ENCODE results near the gene MORN5.

MORN5 gene

GRCh38 chr9:122192914-122193525 is 33.3 kb downstream of the MORN5 start:
- no peak for DNase-seq

GRCh38 chr9:122193651-122194050 is 33.9 kb downstream of the MORN5 start:
- no peak for DNase-seq

DNA sequence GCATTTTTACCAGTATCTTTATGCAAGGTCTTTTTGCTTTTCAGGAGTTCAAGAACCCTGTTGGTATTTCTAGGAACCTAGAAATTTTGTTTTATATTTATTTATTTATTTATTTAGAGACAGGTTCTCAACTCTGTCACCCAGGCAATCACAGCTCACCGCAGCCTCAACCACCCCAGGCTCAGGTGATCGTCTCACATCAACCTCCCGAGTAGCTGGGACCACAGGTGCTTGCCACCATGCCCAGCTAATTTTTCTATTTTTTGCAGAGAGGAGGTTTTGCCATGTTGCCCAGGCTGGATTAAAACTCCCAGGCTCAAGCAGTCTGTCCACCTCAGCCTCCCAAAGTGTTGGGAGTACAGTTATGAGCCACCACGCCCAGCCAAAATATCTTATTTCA is 36.2 kb downstream of the MORN5 start:
- DNase-seq: no peak

DNA sequence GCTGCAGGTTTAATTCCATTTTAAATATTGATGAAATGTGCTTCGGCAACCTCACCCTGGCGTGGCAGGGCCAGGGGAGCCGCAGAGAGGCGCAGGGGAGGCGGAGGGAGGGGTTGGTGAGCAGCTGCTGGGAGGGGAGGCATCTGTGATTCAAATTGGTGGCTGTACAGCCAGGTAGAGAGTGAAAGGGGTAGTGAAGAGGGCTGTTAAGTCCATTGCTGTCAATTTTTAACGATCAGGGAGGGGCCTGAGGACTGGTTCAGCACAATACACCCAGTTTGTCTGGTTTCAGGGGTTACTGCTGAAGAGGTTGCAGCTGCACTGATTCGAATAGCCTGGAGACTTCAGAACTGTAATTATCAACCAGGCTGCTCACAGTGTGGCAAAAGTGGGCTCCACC is 37.7 kb downstream of the MORN5 start:
- DNase-seq: peak; percentile 15

DNA sequence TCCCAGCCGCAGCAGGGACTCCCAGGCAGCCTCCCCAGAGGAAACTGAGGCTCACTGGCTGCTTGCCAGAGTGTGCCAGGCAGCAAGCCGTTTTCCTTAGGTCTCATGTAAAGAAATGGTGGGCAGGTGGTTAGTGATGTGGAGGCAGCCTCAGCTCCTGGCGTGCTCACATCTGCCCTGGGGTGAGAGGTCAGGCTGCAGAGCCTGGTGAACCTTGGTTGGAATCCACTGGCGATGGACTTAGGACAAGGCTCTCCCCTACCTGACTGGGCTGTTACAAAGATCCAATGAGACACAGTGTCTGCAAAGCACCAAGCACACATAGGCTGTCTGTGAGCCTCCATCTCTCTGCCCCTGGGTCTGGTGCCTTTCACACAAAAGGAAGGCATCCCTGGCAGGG is 38.2 kb downstream of the MORN5 start:
- no peak for DNase-seq

DNA sequence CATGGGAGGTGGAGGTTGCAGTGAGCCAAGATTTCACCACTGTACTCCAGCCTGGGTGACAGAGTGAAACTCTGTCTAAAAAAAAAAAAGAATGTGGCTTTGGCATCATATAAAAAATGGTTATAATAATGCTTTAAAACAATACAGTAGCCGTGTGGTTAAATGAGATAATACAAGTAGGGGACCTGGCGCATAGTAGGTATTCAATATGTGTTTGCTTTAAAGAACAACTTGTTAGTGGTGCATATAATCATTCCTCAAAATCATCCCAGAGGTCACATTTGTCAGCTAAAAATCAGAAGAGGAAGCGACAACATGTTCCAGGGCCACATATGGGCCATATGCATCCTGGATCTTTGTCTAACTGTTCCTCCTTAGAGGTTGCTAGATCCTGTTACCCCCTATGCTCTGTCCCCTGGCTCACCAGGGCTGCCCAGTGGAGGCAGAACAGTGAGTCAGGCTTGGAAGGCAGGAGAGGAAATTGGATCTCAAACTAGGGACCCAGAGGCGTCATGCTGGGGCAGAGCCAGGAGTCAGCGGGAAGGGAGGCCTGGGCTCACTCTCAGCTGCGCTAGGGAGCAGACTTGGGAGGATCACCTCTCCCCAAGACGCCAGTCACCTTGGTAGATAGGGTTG is 41.4 kb downstream of the MORN5 start:
- no peak for DNase-seq

DNA sequence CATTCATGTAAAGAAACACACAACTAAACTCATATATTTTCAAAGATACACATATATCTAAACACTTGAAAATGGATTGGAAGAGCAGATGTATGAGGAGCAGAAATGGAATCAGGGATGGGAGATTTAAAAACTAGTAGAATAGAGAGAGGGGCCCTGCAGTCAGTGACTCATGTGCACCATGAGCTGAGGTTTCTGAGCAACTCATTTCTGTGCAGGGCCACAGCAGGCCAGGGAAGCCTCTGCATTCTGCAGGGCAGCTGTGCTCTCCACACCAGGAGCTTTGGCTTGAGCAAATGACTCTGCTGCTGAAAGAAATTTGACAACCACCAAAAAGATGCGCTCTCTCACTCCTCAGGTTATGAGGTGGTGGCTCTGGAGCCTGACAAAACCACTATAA is 41.9 kb downstream of the MORN5 start:
- no peak for DNase-seq

DNA sequence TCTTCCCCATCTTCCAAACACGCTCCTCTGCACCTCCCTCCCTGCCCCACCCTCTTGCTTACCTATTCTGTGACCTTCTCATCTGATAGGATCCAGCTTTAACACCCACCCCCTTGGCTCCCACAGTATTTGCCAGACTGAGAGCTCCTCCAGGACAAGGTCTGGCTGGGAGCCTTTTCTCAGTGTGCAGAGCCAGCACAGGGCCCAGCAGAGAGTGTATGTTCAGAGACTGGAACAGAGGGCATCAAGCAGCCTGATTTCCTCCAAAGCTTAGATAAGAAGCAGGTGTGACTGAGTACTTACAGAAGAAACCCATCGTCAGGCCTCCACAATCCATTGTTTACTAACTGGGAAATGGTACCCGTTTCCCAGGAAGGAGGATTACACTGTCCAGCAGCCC is 42.4 kb downstream of the MORN5 start:
- no peak for DNase-seq

GRCh38 chr9:122204055-122204454 is 44.3 kb downstream of the MORN5 start:
- DNase-seq: no peak

- no peak for DNase-seq
Observed at GRCh38 chr9:122204491-122204890, 44.8 kb downstream of the MORN5 start.

- no peak for DNase-seq
Observed at GRCh38 chr9:122205176-122205575, 45.5 kb downstream of the MORN5 start.

DNA sequence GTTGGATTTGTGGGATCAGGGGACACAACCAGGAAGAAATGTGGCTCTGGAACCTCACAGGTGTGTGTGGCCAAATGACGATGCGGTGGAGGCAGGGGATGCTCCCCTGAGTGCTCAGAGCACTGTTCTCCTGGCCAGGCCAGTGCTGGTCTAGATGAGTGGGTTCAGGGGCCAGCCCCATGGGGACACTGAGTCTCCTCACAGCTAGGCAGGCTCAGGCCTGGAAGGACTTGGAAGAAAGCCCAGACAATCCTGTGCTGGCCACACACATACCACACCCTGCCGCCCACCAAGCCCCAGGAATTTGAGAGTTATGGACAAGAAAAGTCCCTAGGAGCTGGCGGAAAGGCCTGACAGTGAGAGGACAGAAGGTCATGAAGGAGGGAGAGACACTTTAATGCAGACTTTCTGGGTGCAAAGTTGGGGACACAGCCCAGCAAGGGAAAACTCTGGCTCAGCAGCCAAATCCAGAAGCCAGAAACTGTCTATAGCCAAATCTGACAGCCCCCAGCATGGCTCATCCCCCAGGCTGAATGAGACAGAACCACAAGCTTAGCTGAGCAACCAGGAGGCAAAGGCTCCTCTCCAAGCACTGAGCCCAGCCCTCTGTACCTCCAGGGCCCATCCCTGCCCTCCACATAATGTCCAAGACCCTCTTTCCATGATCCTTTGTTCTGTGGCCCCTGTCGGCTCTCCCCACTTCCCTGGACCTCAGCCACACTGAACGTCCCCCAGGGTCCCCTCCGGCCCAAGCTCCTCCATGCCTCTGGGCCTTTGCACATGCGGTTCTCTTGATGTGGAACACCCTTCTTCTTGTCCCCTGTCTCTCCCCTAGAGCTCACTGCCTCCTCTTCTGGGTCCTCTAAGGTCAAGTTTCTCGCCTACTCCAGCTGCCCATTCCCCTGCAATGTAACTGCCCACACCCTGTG is 46.7 kb downstream of the MORN5 start:
- DNase-seq: no peak

- DNase-seq: no peak
Observed at GRCh38 chr9:122207096-122207495, 47.4 kb downstream of the MORN5 start.

DNA sequence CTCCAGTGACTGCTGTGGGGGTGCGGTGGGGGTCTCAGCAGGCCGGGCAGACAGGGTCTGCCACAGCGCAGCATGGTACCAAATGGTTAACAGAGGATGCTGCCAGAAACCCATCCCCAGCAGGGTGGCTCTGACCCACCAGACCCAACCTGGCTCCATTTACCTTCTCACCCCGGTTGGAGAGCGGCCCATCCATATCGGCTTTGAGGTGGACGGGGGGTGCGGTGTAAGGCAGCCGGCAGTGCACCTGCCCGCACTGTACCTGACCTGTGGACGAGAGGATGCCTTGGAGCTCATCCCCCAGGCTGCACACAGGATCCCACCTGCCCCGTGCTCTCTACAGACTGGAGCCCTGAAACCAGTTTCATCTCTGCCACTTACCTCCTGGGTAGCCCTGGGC is 49.7 kb downstream of the MORN5 start:
- DNase-seq: no peak

DNA sequence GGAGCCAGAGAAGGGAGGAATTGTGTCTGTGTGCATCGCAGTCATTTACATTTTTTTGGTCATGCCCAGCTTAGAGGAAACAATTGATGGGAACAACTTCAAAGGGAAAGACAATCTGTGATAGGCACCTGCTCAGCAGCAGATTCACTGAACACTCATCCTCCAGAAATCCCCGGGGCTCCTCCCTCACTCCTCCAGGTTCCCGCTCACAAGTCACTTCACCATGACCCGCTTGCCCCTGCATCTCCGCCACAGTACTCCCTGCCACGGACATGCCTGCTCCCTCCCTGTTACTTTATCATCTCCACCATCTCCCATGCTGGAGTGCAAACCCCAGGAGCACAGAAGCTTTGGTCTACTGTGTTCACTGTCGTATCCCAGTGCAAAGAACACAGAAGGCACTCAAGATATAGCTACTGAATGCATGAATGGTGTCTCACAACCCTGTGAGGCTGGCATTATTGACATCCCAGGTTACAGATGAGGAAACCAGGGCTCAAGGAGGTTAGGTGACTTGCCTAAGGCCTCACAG is 52.8 kb downstream of the MORN5 start:
- no peak for DNase-seq

GRCh38 chr9:122213102-122213588 is 53.4 kb downstream of the MORN5 start:
- no peak for DNase-seq

- DNase-seq: peak; percentile 55
Observed at GRCh38 chr9:122213589-122214413, 54.1 kb downstream of the MORN5 start.

- no peak for DNase-seq
Observed at GRCh38 chr9:122214507-122214906, 54.8 kb downstream of the MORN5 start.

DNA sequence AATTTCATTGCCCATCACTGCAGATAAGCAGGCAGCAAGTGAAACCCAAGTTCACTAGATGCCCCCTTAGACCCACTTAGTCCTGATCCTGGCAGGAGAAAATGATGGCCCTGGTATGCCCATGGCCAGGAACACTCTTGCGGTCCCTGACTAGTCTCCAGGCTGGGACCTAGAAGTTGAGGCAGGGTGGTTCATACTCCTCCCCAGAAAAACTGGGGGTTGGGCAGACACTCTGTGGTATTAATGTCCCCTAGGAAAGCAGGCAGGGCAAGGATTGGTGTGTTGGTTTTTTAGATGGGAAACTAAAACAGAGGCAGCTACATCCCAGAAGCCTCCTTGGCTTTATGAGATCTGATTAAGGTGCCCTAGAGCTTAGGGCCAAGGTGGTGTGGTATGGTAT is 56.0 kb downstream of the MORN5 start:
- DNase-seq: no peak

DNA sequence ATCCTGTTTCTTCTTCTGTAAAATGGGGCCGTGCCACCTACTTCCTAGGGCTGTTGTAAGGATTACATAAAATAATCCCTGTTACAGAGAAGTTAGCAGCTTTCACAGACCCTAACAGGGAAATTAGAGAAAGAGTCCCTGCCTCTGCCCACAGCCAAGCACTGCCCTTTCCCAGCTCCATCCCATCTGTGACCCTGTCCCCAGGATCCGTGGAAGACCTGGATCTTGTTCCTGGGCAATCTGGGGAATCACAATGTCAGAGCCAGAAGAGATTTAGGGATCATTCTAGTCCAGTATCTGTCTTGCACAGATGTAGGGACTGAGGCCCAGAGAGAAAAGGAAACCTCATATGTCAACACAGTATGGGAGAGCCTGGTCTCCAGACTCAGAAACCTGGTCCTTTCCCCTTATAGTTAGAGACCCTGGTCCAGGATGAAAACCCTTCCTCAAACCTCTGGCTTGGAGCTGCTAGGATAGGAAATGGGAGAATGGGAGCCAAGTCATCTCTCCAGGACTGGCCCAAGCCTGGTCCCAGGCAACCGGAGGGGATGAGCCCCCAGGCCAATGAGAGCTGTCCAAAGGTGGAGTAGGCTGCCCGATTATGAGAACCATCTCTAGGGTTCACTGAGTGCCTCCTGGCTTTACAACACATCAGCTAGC is 56.6 kb downstream of the MORN5 start:
- no peak for DNase-seq

DNA sequence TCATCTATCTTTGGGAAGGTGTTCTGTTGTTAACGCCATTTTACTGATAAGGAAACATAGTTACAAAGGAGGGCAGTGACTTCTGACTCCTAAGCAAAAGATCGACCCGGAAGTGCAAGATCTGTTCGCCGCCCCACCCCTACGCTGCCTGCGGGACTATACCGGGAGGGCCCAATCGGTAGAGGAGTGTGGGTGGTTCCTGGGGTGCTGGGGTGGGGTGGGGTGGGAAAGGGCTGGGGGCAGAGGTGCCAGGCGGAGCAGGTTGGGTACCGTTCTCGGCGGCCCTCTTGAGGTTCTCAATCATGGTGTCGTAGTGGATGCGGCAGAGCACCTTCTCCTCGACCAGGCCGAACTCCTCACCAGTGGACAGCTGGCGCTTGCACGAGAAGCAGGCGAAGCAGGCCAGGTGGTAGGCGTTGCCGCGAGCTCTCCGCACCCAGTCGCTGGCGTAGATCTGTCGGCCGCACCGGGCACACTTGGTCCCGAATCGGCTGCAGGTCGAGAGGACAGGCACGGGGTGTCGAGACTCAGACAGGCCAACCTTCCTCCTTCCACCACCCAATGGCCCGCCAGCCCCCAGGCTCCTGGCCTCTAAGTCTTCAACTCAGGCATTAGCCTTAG is 57.2 kb downstream of the MORN5 start:
- DNase-seq: no peak

GRCh38 chr9:122217640-122218039 is 57.9 kb downstream of the MORN5 start:
- no peak for DNase-seq
